Heart left ventricle (tissue), 13 donors: ENCODE data around the gene COL4A4.

ENCODE experiments used
- POLR2A ChIP-seq, 2 donors: fragments of 450-650 bp; IDR thresholded peaks; one replicate each; pipeline ENCODE4 v1.6.1; 2017; ENCODE audit warnings: antibody characterized with exemption in 2 of 2, mild to moderate bottlenecking in 2 of 2, moderate library complexity in 2 of 2
- TF ChIP-seq, protein P1 (sequence below), 12 donors: fragments of 200-600 bp; sonication (generic) in 4 of 12; IDR thresholded peaks; one replicate each; pipeline versions ENCODE4 v1.5.0 to v1.8.0; 2018 to 2022; ENCODE audit warnings: antibody characterized with exemption in 12 of 12, mild to moderate bottlenecking in 5 of 12
- donor health status: ischemic (EF 13 %, LVEDD 7.1; RV severe dilation, severe dysfunction).
- donor health status: DM: no; HTN: yes; CAD: no.
- donor health status: DM: no; HTN: no; CAD: no.
- donor health status: ischemic (EF 25% LVEDD 6.9; RV normal size, moderate dysfunction).
- donor health status: ischemic (EF 25% LVEDD 5.7; RV mildly dilated, moderate dysfunction).
- donor health status: ischemic (EF 35%, LVEDD 5.7; RV mildly dilated, moderate dysfunction).
- donor health status: nonischemic (EF 11% LVEDD 7.7; RV severe dilation, severe dysfunction).
- donor health status: DM: yes; HTN: yes; CAD: no.
- donor health status: PGD.
- donor health status: ischemic (EF 29% LVEDD 5.4; RV normal size, mild dysfunction).
- donor health status: nonischemic (EF 23%, LVEDD 6.1; RV moderate dilation, normal function).

DNA sequence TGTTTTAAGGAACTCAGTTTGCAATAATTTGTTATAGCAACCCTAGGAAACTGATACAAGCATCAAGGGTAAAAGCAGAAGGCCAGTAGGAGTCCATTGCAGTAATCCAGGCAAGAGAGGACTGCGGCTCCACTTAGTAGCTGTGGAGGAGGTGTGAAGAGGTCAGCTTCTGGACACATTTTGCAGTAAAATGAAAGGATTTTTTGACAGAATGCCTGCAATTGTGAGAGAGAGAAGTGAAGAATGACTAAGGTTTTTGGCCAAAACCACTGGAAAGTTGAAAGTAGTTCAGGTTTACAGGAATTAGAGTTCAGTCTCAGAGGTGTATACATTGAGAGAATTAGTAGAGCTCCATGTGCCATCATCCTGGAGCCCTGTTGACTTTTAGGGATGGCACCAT lies 198.6 kb downstream of the COL4A4 start:
- TF ChIP-seq POLR2A (IDR thresholded peaks at IDR 0.05): no peak
- TF ChIP-seq, protein P1, sequence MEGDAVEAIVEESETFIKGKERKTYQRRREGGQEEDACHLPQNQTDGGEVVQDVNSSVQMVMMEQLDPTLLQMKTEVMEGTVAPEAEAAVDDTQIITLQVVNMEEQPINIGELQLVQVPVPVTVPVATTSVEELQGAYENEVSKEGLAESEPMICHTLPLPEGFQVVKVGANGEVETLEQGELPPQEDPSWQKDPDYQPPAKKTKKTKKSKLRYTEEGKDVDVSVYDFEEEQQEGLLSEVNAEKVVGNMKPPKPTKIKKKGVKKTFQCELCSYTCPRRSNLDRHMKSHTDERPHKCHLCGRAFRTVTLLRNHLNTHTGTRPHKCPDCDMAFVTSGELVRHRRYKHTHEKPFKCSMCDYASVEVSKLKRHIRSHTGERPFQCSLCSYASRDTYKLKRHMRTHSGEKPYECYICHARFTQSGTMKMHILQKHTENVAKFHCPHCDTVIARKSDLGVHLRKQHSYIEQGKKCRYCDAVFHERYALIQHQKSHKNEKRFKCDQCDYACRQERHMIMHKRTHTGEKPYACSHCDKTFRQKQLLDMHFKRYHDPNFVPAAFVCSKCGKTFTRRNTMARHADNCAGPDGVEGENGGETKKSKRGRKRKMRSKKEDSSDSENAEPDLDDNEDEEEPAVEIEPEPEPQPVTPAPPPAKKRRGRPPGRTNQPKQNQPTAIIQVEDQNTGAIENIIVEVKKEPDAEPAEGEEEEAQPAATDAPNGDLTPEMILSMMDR (IDR thresholded peaks at IDR 0.05): no peak
